Common myeloid progenitor, CD34-positive (primary cell): ENCODE measurements around the gene UXT. TPM values are rescaled to one million over a fixed set of nuclear protein-coding genes. Genes with fewer than 3 reads are reported as not detected.

Experiments used
- CTCF ChIA-PET: fragments of 350-600 bp; sonication (Branson Sonifier 250); formaldehyde crosslinking; loops from one replicate; lab custom pipeline; 2021; ENCODE audit warnings: antibody characterized with exemption; lab: Charles Lee
- POLR2A ChIA-PET: fragments of 350-600 bp; sonication (Branson Sonifier 250); formaldehyde crosslinking; loops from one replicate; lab custom pipeline; 2021; ENCODE audit warnings: antibody characterized with exemption; lab: Charles Lee
- DNase-seq, 3 donors: peaks; one replicate each; pipeline versions ENCODE4 v3.0.0 to v3.0.0-alpha.2; 2013
- H3K27ac ChIP-seq, 2 experiments: 1 replicate in 1 of 2; 2 replicates in 1 of 2; pipeline ENCODE4 v1.7.0; 2013; ENCODE audit warnings: inconsistent platforms in 2 of 2, low read length in 2 of 2, mild to moderate bottlenecking in 2 of 2, low read depth in 1 of 2, moderate library complexity in 1 of 2; ENCODE audit not compliant: severe bottlenecking in 2 of 2, insufficient read depth in 1 of 2, poor library complexity in 1 of 2
- H3K27me3 ChIP-seq, 5 experiments: replicated peaks in 2 of 5; 1 replicate in 3 of 5; 2 replicates in 2 of 5; pipeline versions ENCODE4 v1.6.1 to v1.7.0; 2013; ENCODE audit warnings: low read length in 4 of 5, mild to moderate bottlenecking in 2 of 5, moderate library complexity in 2 of 5, inconsistent platforms in 1 of 5; ENCODE audit not compliant: insufficient read depth in 5 of 5, control insufficient read depth in 4 of 5
- H3K36me3 ChIP-seq, 4 experiments: 1 replicate in 2 of 4; 2 replicates in 2 of 4; pipeline versions ENCODE4 v1.6.1 to v1.7.0; 2013; ENCODE audit warnings: low read length in 3 of 4, control low read depth in 1 of 4, mild to moderate bottlenecking in 1 of 4; ENCODE audit not compliant: control insufficient read depth in 4 of 4, insufficient read depth in 4 of 4
- H3K4me1 ChIP-seq, 4 experiments: 1 replicate in 3 of 4; 2 replicates in 1 of 4; pipeline versions ENCODE4 v1.6.1 to v1.7.1; 2013; ENCODE audit warnings: low read length in 3 of 4, mild to moderate bottlenecking in 3 of 4, control low read depth in 1 of 4, inconsistent platforms in 1 of 4, moderate library complexity in 1 of 4; ENCODE audit not compliant: control insufficient read depth in 4 of 4, insufficient read depth in 4 of 4; ENCODE audit errors: control extremely low read depth in 1 of 4
- H3K4me3 ChIP-seq, 7 experiments: 1 replicate in 4 of 7; 2 replicates in 3 of 7; pipeline versions ENCODE4 v1.5.1 to v1.7.0; 2013; ENCODE audit warnings: mild to moderate bottlenecking in 7 of 7, low read length in 6 of 7, moderate library complexity in 6 of 7, inconsistent platforms in 2 of 7, low read depth in 2 of 7, control low read depth in 1 of 7; ENCODE audit not compliant: insufficient read depth in 4 of 7, control insufficient read depth in 1 of 7; ENCODE audit errors: extremely low read depth in 1 of 7
- H3K9me3 ChIP-seq, 5 experiments: 1 replicate in 4 of 5; 2 replicates in 1 of 5; pipeline versions ENCODE4 v1.6.1 to v1.7.1; 2013; ENCODE audit warnings: low read length in 4 of 5, mild to moderate bottlenecking in 2 of 5, inconsistent platforms in 1 of 5, low read depth in 1 of 5, moderate library complexity in 1 of 5; ENCODE audit not compliant: control insufficient read depth in 4 of 5, insufficient read depth in 2 of 5; ENCODE audit errors: control extremely low read depth in 1 of 5
- WGBS: methylation state at CpG from one replicate; pipeline ENCODE4 v1.1.5; 2013; ENCODE audit not compliant: insufficient coverage; 5-methylcytosine and 5-hydroxymethylcytosine counted together
- polyA plus RNA-seq: library from polyadenylated mRNA; unstranded; fragments of 120-200 nt; gene quantifications from one replicate; pipeline ENCODE4 v1.2.1, GENCODE V29; 2013

The UXT gene, protein sequence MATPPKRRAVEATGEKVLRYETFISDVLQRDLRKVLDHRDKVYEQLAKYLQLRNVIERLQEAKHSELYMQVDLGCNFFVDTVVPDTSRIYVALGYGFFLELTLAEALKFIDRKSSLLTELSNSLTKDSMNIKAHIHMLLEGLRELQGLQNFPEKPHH
- 328 TPM for polyA plus RNA-seq

DNA sequence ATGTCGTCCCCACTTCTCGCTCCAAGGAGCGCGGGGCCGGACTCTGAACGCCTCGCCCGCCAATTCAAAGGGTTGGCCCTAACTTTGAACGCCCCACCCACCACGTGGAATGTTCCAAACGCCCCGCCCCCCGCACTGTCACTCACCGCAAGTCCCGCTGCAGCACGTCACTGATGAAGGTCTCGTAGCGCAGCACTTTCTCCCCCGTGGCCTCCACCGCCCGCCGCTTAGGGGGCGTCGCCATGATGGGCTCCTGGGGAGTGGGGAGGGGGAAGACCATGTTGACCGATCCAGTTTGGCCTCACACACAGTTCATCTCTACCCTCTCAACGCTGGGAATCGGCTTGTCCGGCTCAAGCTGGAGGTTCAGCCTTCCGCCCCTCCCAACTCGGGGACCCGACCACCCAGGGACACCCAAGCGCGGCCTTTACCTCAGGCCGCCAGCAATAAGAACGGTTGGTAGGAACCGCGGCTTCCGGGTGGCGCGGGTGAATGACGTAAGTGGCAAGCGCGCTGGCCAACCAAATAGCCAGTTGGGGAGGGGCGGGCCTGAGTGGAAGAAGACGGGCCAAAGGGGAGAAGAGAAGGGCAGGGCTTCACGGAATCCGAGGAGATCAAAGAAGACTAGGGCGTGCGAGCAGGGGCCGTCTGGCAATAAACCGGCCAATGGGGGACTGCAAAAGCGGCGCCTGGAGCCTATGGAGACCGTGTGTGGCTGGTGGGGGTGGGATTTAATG, at the start of gene UXT:
Gene UXT, minus strand, starts transcription at position 497 of the 737 bp plus-strand sequence. Its CDS starts 253 bp downstream, at position 244.
- Histone ChIP-seq H3K9me3 (peaks cover 0 to 4% (median 0%) of the 10 kb centered on the region in 5 experiments), H3K27me3 (no peaks in the 10 kb centered on the region), H3K4me1 (peaks cover 0 to 15% (median 0%) of the 10 kb centered on the region in 4 experiments), H3K27ac (peak within 1 kb of the TSS; percentile 94 to 98), H3K36me3 (peaks cover 0 to 25% (median 12%) of the 10 kb centered on the region in 4 experiments), H3K4me3 (peak within 1 kb of the TSS; percentile 18 to 85 (median 65))
- peak; percentile 92 to 97 (median 96) for DNase-seq
- POLR2A ChIA-PET = no interaction called here
- CTCF ChIA-PET = no interaction called here
- WGBS = 34% methylated on average over 36 of the region's 54 CpGs

GRCh38 chrX:47707031-47707780, 48.2 kb upstream of the UXT start:
- DNase-seq = no peak
- no peaks in the 10 kb centered on the region for H3K36me3 ChIP-seq
- POLR2A ChIA-PET = no interaction called here
- CTCF ChIA-PET = no interaction called here
- H3K4me1 ChIP-seq = peaks cover 0 to 2% (median 0%) of the 10 kb centered on the region in 4 experiments
- no peak overlapping the region for H3K27ac ChIP-seq
- H3K9me3 ChIP-seq = no peaks in the 10 kb centered on the region
- 61% methylated on average over 7 of the region's 7 CpGs for WGBS
- H3K4me3 ChIP-seq = no peak overlapping the region
- H3K27me3 ChIP-seq = peaks cover 0 to 3% (median 0%) of the 10 kb centered on the region in 5 experiments

GRCh38 chrX:47706575-47706974, 47.6 kb upstream of the UXT start:
- CTCF ChIA-PET = no interaction called here
- WGBS = 100% methylated on average over 1 of the region's 3 CpGs
- Histone ChIP-seq H3K27me3 (peaks cover 0 to 3% (median 0%) of the 10 kb centered on the region in 5 experiments), H3K36me3 (no peaks in the 10 kb centered on the region), H3K27ac (no peak overlapping the region), H3K9me3 (no peaks in the 10 kb centered on the region), H3K4me3 (no peak overlapping the region), H3K4me1 (no peaks in the 10 kb centered on the region)
- POLR2A ChIA-PET = no interaction called here
- DNase-seq = peak in 1 of 3 donors; percentile 2

DNA sequence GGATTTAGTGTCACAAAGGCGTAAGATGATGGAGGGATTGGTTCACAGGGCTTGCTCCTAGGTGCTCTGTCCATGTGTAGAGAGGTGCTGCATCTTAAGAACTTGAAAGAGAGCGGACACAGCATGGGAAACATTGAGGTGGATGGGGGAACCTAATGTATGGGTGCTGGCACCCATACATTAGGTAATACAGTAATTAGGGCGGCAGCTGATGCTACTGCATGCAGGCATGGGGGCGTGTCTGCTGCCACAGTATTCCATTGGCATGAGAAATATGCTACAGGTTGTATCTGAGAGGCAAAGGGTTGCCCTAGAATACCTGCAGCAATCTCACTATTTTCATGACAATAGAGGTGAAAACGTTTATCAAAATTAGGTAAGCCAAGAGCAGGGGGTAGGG, 45.8 kb upstream of the UXT start:
- H3K4me3 ChIP-seq = no peak overlapping the region
- ChIA-PET CTCF (no interaction called here), POLR2A (no interaction called here)
- no peak for DNase-seq
- H3K27me3 ChIP-seq = peaks cover 0 to 3% (median 0%) of the 10 kb centered on the region in 5 experiments
- H3K4me1 ChIP-seq = no peaks in the 10 kb centered on the region
- WGBS = 77% methylated on average over 5 of the region's 5 CpGs
- H3K9me3 ChIP-seq = no peaks in the 10 kb centered on the region
- H3K27ac ChIP-seq = no peak overlapping the region
- no peaks in the 10 kb centered on the region for H3K36me3 ChIP-seq

DNA sequence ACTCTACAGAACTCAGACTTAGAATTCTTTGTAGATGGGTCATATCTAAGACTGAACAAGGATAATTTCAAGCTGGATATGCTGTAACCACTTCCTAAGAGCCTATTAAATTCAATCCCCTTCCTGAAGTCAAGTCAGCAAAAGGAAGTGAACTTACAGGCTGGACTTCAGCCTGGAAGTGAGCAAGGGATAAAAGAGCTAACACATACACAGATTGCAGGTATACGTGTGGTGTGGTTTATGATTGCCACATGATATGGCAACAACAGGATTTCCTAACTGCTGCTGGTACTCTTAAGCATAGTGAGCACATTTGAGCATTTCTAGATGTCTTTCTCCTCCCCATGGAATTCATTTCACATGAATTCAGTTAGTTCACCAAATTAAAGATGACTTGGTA, 38.2 kb upstream of the UXT start:
- no CpG with 5 or more reads among the region's 1 CpG for WGBS

DNA sequence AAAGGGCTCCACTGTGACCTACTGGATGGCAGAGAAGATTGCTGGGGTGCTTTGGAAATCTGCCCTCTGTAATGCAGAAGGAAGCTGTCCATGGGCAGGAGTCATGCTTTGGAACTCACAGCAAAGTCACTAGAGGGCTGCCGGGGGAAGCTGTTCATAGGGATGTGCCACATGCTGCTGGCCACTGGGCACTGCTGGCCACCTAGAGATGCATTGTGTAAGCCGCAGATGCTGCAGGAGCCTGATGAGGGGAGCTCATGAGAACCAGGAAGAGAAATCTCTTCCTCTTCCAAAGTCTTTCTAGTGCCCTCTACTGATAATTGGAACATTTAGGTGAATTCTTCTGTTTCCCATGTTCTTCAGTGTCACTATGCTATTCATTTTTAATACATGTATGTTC, 31.2 kb upstream of the UXT start:
- no peak for DNase-seq

More for the DNA sequence above, 38.2 kb upstream of the UXT start:
- Histone ChIP-seq H3K4me3 (no peak overlapping the region), H3K27me3 (no peaks in the 10 kb centered on the region), H3K9me3 (peaks cover 0 to 11% (median 5%) of the 10 kb centered on the region in 5 experiments), H3K27ac (no peak overlapping the region), H3K36me3 (no peaks in the 10 kb centered on the region), H3K4me1 (no peaks in the 10 kb centered on the region)
- CTCF ChIA-PET = no interaction called here
- DNase-seq = no peak
- POLR2A ChIA-PET = no interaction called here

More for the DNA sequence above, 31.2 kb upstream of the UXT start:
- H3K36me3 ChIP-seq = no peaks in the 10 kb centered on the region
- ChIA-PET CTCF (no interaction called here), POLR2A (no interaction called here)
- no peak overlapping the region for H3K4me3 ChIP-seq
- WGBS = 70% methylated on average over 2 of the region's 2 CpGs
- no peaks in the 10 kb centered on the region for H3K4me1 ChIP-seq
- no peaks in the 10 kb centered on the region for H3K27me3 ChIP-seq
- H3K9me3 ChIP-seq = no peaks in the 10 kb centered on the region
- H3K27ac ChIP-seq = no peak overlapping the region
